ENCODE measurements around the gene KRT73. TPM values are rescaled to one million over a fixed set of nuclear protein-coding genes. Genes with fewer than 3 reads are reported as not detected.

KRT73 gene
- total RNA-seq, 4 donors from 2014 or later = 0.15 TPM; not detected in 3

GRCh38 chr12:52558781-52559445, 59.4 kb downstream of the KRT73 start:
- intact Hi-C loops (cut with DNase I) = no loop called here
- WGBS, 2 donors = 73 to 82% methylated on average over 5 to 8 of the region's 8 CpGs
- peaks cover 0 to 14% (median 0%) of the 10 kb centered on the region in 4 donors for H3K27me3 ChIP-seq

More at GRCh38 chr12:52558781-52559445, 59.4 kb downstream of the KRT73 start:
- H3K4me1 ChIP-seq = no peaks in the 10 kb centered on the region
- TF ChIP-seq POLR2A (IDR thresholded peaks at IDR 0.05) (no peak), CTCF (IDR thresholded peaks at IDR 0.05) (no peak)
- H3K9me3 ChIP-seq = no peaks in the 10 kb centered on the region
- no peak overlapping the region for H3K4me3 ChIP-seq
- H3K36me3 ChIP-seq = no peaks in the 10 kb centered on the region
- no peak for DNase-seq
- no peak overlapping the region for H3K27ac ChIP-seq

Other genes with a start within 250 kb of the KRT73 start
- under 1 TPM in 1 of 4 donors, not detected in 3; 0.30 TPM for gene KRT84, start 232.9 kb downstream of the KRT73 start, total RNA-seq
- not detected for gene KRT82, start 212.2 kb downstream of the KRT73 start, total RNA-seq
- under 1 TPM in 1 of 4 donors, not detected in 3; 0.44 TPM for gene KRT75, start 184.2 kb downstream of the KRT73 start, total RNA-seq
- gene KRT6B, start 166.4 kb downstream of the KRT73 start, total RNA-seq = 1,000 to 10,000 TPM in 3 of 4 donors, 100 to 1,000 TPM in 1; 308 to 3,585 (median 1,609) TPM
- 1,000 to 10,000 TPM in 3 of 4 donors, 10 to 100 TPM in 1; 99.0 to 3,532 (median 1,742) TPM for gene KRT6C, start 144.8 kb downstream of the KRT73 start, total RNA-seq
- over 10,000 TPM in 3 of 4 donors, 1,000 to 10,000 TPM in 1; 1,263 to 22,053 (median 17,717) TPM for gene KRT6A, start 125.3 kb downstream of the KRT73 start, total RNA-seq
- gene KRT5, start 98.2 kb downstream of the KRT73 start, total RNA-seq = over 10,000 TPM in 1 of 4 donors, 1,000 to 10,000 TPM in 3; 7,921 to 12,107 (median 9,375) TPM
- not detected for gene KRT71, start 65.4 kb downstream of the KRT73 start, total RNA-seq
- 1 to 10 TPM in 1 of 4 donors, under 1 TPM in 1, not detected in 2; 0.19 to 6.7 TPM for gene KRT74, start 44.7 kb downstream of the KRT73 start, total RNA-seq
- gene KRT72, start 17.1 kb downstream of the KRT73 start, total RNA-seq = not detected
- gene KRT2, start 33.7 kb upstream of the KRT73 start, total RNA-seq = under 1 TPM in 2 of 4 donors, not detected in 2; 0.95 to 0.99 TPM
- gene KRT1, start 61.8 kb upstream of the KRT73 start, total RNA-seq = 10 to 100 TPM in 1 of 4 donors, 1 to 10 TPM in 2, under 1 TPM in 1; 0.19 to 43.7 (median 2.4) TPM
- gene KRT77, start 85.0 kb upstream of the KRT73 start, total RNA-seq = not detected
- gene KRT76, start 158.8 kb upstream of the KRT73 start, total RNA-seq = not detected
- 1 to 10 TPM in 2 of 4 donors, under 1 TPM in 2; 0.57 to 1.6 (median 0.86) TPM for gene KRT3, start 177.6 kb upstream of the KRT73 start, total RNA-seq
- gene KRT4, start 195.6 kb upstream of the KRT73 start, total RNA-seq = over 10,000 TPM in 2 of 4 donors, 1,000 to 10,000 TPM in 2; 3,147 to 27,876 (median 8,563) TPM
- 1 to 10 TPM in 1 of 4 donors, not detected in 3; 1.8 TPM for gene KRT79, start 215.8 kb upstream of the KRT73 start, total RNA-seq
- 100 to 1,000 TPM; 194 to 481 (median 307) TPM for gene KRT78, start 230.4 kb upstream of the KRT73 start, total RNA-seq